IPS-18c (cell line): ENCODE results near the gene ARHGAP32.

Source experiments
- H3K4me3 ChIP-seq: 2 replicates; pipeline ENCODE4 v1.7.0; 2013; ENCODE audit warnings: low read depth, mild to moderate bottlenecking, low read length, moderate library complexity; ENCODE audit not compliant: insufficient read depth
- H3K9me3 ChIP-seq: one replicate; pipeline ENCODE4 v1.6.1; 2013; ENCODE audit warnings: mild to moderate bottlenecking, low read length, moderate library complexity; ENCODE audit not compliant: control insufficient read depth, insufficient read depth

ARHGAP32 gene

DNA sequence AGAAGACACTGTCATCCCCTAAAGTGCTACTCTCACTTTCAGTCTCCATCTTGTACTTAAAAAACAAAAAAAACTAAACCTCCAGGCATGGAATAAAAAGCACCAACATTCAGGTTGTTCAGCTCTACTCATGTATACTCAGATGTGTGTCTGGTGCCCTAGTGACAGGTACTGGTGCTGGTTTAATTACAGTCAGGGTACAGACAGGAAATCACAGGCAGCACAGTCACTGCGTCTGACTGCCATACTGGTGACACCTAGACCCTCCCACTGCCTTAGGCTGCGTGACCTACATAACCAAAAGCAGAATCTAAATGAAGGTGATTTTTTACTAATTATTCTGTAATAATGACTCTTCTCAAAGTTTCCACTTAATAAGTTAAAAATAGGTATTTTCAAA, at the start of gene ARHGAP32:
ARHGAP32 (minus strand) TSS at position 176 of the 400 bp plus-strand sequence; CDS start at position 49, 127 bp downstream.
- Histone ChIP-seq H3K9me3 (no peaks in the 10 kb centered on the region), H3K4me3 (no peak within 1 kb of the TSS)

DNA sequence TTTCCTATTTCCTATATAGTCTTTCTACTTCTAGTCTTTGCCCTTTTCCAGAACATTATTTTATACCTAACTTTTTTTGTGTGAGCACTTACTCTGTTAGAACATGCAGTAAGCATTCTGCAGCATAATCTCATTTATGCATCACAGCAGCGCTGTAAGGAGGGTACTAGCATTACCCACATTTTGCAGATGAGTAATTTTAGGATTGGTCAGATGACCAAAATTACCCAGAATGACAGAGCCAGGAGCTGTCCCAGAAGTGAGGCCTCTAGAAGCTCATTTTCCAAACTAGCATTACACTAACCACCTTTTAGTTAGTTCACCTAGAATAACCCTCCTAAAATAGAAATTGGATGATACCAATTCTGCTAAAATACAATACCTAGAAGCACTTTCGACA, 47.1 kb upstream of the ARHGAP32 start:
- no peaks in the 10 kb centered on the region for H3K9me3 ChIP-seq
- no peak overlapping the region for H3K4me3 ChIP-seq

DNA sequence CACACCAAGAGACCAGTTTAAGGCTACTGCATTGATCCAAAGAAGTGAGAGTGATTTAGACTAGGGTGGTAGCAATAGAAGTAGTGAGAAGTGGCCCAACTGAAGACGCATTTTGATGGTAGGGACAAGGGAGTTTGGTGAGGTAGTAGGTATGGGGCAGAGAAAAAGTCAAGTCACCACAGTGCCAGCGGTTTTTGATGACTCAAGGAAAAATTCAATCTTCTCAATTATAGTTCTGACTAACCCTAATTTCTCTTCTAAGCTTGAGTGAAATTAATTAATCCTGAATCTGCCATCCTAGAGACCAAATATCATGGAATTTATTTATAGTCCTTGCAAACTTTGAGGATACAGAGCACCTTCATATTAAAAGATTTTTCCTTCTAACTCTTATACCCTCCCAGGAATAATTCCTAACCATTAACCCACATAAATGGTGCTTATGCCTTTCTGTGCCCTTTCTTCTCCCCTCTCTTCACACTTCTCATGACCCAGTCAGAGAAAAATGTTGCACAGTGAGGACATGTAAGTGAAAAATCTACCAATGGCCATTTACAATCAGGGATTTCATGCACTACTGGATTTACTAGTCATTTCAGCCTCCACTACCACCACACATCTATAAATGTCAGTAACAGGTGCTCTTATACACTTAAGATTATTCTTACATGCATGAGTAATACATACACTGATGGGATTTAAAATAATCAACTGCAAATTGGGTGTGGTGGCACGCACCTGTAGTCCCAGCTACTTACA, 45.9 kb upstream of the ARHGAP32 start:
- H3K4me3 ChIP-seq = no peak overlapping the region

DNA sequence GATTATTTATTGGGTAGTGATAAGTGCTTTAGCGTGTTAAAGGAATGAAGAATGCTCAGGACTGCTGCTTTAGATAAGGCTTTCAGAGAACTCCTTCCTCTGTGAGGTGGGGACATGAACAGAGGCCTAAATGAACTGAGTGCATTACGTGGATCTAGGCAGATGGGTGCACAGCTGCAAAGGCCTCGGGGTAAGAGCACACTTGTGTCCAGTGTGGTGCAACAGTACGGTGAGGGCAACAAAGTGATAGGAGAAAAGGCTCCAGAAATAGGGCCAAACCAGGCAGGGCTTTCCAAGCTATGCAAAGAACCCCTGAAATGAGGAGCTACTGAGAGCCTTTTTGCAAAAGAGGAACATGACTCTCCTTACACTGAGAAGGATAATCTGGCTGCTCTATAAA, 45.3 kb upstream of the ARHGAP32 start:
- Histone ChIP-seq H3K9me3 (no peaks in the 10 kb centered on the region), H3K4me3 (no peak overlapping the region)

More for the DNA sequence above, 45.9 kb upstream of the ARHGAP32 start:
- no peaks in the 10 kb centered on the region for H3K9me3 ChIP-seq

GRCh38 chr11:129236850-129237249, 44.7 kb upstream of the ARHGAP32 start:
- Histone ChIP-seq H3K9me3 (no peaks in the 10 kb centered on the region), H3K4me3 (no peak overlapping the region)

DNA sequence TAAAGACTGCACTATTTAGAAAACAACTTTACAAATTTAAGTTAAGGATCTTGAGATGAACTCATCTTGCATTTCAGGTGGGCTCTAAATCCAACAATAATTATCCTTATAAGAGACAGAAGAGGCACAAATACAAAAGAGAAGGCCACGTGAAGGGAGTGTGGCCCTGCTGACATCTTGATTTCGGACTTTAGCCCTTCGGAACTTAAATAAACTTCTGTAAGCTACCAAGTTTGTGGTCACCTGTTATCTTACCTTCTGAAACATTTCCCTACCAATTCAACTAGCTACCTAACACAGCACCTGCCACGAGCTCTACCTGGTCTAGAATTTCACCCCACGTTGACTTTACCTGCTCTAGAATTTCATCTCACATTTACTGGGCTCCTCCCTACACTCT, 42.9 kb upstream of the ARHGAP32 start:
- Histone ChIP-seq H3K4me3 (no peak overlapping the region), H3K9me3 (no peaks in the 10 kb centered on the region)

DNA sequence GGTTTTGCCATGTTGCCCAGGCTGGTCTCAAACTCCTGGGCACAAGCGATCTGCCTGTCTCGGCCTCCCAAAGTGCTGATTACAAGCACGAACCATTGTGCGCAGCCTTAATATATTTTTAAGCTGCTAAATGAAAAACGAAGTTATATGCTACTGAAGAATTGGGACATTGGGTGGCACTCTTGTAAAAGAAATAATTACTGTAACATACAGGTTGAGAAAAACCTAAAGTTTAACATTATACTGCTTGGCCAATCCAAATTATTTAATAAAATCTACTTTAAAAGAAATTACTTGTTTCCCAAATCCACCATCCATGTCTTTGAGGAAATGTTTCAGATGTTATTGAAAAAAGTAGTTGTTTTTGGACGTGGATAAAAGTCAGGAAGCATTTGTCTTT, 37.9 kb upstream of the ARHGAP32 start:
- Histone ChIP-seq H3K9me3 (no peaks in the 10 kb centered on the region), H3K4me3 (no peak overlapping the region)

GRCh38 chr11:129226207-129226798, 34.2 kb upstream of the ARHGAP32 start:
- H3K4me3 ChIP-seq = no peak overlapping the region
- H3K9me3 ChIP-seq = no peaks in the 10 kb centered on the region

DNA sequence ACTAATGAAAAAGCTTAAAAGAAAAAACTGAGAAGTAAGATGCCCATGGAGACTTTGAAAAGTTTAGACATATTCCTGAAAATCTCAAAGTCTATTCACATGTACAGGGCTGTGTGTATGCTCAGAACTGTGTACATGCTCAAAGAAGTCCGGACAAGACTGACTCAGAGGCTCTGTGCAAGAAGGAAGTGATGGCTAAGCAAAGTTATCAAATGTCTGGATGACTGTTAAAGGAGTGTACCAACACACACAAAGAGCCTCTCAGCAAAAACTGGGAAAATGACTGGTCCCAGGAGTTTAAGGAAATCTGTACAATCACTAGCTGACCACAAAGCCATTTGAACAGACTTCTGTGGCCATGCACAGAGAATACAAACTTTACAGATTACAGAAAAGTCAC, 33.1 kb upstream of the ARHGAP32 start:
- no peaks in the 10 kb centered on the region for H3K9me3 ChIP-seq

DNA sequence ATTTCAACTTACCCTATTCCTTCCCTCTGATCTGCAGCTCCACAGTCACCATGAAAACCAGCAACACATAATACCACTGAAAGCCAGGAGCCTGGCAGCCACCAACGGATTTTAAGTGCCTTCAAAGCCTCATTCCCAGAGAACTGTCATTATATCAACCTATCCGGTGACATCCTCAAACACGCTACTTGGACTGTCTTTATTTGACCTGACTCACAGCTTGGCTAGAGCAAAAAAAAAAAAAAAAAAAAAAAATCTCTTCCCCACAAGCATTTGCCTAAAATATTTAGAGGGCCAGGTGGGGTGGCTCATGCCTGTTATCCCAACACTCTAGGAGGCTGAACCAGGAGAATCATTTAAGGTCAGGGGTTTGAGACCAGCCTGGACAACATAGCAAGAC, 32.4 kb upstream of the ARHGAP32 start:
- H3K9me3 ChIP-seq = no peaks in the 10 kb centered on the region
- H3K4me3 ChIP-seq = no peak overlapping the region

More for the DNA sequence above, 33.1 kb upstream of the ARHGAP32 start:
- H3K4me3 ChIP-seq = no peak overlapping the region

DNA sequence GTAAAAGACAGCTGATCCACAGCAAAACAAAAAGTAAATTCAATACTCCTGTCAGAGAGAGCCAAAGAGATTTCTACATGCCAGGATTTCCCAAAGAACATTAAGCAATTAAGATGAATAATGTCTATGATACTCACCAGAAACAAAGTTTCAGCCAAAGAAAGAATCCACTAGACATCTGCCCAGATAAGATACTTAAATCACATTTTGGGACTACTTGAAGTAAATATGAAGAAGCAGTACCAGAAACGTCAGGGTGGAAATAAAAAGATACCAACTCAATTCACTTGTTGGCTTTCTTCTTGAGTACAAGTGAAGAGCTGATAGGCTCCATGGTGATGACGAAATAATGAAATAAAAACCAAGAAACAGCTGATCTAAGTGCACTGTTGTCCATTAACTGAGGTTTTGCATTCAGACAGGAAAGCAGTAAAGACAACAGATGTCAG, 31.6 kb upstream of the ARHGAP32 start:
- no peaks in the 10 kb centered on the region for H3K9me3 ChIP-seq
- no peak overlapping the region for H3K4me3 ChIP-seq

DNA sequence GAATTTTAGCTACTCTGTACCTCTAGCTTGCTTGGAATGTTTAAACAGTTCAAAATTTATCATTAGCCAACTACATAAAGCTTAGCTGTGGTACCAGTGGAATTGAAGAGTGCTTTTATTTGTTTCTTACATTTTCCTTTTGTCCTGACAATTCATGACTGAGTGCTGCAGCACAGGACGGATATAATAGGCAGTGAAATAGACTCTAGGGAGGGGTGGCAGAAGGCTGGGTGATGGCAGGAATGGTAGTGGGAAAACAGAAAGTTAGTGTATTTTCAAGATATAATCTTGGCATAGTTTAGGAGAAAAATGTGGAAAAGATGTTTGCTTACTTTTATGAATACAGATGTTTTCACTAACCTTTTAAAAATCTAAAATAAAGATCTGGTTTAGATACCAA, 31.1 kb upstream of the ARHGAP32 start:
- H3K4me3 ChIP-seq = no peak overlapping the region

GRCh38 chr11:129222158-129222557, 30.0 kb upstream of the ARHGAP32 start:
- Histone ChIP-seq H3K9me3 (no peaks in the 10 kb centered on the region), H3K4me3 (no peak overlapping the region)

More for the DNA sequence above, 31.1 kb upstream of the ARHGAP32 start:
- H3K9me3 ChIP-seq = no peaks in the 10 kb centered on the region

DNA sequence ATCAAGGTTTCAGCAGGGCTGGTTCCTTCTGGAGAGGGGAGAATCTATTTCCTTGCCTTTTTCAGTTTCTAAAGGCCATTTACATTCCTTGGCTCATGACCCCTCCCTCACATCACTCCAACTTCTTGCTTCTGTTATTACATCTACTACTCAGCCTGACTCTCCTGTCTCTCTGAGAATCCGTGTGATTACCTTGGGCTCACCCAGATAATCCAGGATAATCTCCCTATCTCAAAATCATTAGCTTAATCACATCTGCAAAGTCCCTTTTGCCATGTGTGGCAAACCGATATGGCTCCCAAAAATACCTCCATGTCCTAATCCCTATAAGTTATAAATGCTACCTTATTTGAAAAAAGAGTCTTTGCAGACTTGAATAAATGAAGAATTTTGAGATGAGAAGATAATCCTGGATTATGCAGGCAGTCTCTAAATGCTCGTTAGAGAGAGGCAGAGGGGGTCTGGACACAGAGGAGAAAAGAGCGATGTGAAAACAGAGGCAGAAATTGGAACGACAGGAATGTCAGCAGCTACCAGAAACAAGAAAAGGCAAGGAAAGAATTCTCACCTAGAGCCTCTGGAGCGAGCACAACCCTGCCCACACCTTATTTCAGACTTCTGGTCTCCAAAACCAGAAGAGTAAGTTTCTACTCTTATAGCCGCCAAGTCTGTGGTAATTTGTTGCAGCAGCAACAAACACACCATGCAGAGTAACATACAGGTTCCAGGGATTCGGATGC, 23.6 kb upstream of the ARHGAP32 start:
- Histone ChIP-seq H3K9me3 (no peaks in the 10 kb centered on the region), H3K4me3 (no peak overlapping the region)

DNA sequence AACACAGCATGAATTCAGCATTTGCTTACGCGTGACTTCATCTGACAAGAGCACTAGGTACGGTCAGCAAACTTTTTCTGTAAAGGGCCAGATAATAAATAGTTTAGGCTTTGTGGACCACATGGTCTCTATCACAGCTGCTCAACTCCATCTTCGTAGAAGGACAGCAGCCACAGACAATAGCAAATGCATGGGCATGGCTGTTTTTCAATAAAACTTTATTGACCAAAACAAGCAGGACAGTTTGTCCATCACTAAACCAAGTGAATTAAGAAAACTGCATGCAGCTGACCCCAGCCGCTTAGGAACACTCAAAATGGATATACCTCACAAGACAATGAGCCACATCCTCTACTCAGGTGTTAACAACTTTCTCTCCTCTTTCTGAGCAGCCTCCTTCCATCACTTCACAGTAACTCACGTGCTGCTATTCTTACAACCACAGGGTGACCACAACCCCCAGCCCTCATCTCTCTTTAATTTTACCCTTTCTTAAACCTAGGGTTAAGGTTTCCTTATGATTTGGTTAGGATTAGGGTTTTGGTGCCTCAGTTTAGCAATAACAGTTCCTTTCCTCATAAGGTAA, 22.7 kb upstream of the ARHGAP32 start:
- Histone ChIP-seq H3K4me3 (no peak overlapping the region), H3K9me3 (no peaks in the 10 kb centered on the region)

DNA sequence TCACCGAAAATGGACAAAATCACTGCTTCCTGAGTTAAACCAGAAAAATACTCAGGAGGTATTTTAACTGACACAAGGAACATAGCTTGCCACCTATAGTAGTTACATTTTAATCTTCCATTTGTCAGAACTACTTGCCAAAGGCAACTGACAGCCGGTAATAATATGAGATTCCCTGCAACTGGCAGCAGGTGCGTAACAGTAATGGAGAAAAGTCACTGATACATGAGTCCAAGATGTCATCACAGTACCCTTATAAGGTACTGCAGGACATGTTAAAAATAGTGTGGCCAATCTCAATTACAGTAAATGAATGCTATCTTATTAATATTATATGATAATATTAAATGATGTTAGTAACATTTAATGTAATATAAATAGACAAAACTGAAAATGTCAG, 21.1 kb upstream of the ARHGAP32 start:
- H3K9me3 ChIP-seq = no peaks in the 10 kb centered on the region
- no peak overlapping the region for H3K4me3 ChIP-seq

- H3K4me3 ChIP-seq = no peak overlapping the region
Observed at GRCh38 chr11:129211397-129211796, 19.3 kb upstream of the ARHGAP32 start.

GRCh38 chr11:129210831-129211181, 18.7 kb upstream of the ARHGAP32 start:
- Histone ChIP-seq H3K9me3 (no peaks in the 10 kb centered on the region), H3K4me3 (no peak overlapping the region)

More at GRCh38 chr11:129211397-129211796, 19.3 kb upstream of the ARHGAP32 start:
- no peaks in the 10 kb centered on the region for H3K9me3 ChIP-seq
